ENCODE results near the gene LIPN.

- TF ChIP-seq CTCF (IDR thresholded peaks at IDR 0.05) (no peak), POLR2A (IDR thresholded peaks at IDR 0.05) (no peak)
These were observed 34.0 kb downstream of the LIPN start for GRCh38 chr10:88793712-88794299.

All from adrenal gland (tissue), 5 donors.